ENCODE measurements around the gene NSD1.

- TF ChIP-seq, protein P1, sequence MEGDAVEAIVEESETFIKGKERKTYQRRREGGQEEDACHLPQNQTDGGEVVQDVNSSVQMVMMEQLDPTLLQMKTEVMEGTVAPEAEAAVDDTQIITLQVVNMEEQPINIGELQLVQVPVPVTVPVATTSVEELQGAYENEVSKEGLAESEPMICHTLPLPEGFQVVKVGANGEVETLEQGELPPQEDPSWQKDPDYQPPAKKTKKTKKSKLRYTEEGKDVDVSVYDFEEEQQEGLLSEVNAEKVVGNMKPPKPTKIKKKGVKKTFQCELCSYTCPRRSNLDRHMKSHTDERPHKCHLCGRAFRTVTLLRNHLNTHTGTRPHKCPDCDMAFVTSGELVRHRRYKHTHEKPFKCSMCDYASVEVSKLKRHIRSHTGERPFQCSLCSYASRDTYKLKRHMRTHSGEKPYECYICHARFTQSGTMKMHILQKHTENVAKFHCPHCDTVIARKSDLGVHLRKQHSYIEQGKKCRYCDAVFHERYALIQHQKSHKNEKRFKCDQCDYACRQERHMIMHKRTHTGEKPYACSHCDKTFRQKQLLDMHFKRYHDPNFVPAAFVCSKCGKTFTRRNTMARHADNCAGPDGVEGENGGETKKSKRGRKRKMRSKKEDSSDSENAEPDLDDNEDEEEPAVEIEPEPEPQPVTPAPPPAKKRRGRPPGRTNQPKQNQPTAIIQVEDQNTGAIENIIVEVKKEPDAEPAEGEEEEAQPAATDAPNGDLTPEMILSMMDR (IDR thresholded peaks at IDR 0.05; ENCODE audit: control extremely low read depth in 1 of 3, insufficient read depth in 1 of 3, low read depth in 1 of 3, low read length in 3 of 3): no peak
- TF ChIP-seq POLR2AphosphoS5 (IDR thresholded peaks at IDR 0.05; ENCODE audit: low read depth, low read length) (no peak), POLR2A (IDR thresholded peaks at IDR 0.05; ENCODE audit: control extremely low read depth in 1 of 2, low read depth in 2 of 2, low read length in 2 of 2) (no peak), CHD2 (IDR thresholded peaks at IDR 0.05; ENCODE audit: low read length) (no peak), JUND (IDR thresholded peaks at IDR 0.05; ENCODE audit: low read length) (no peak), TAF1 (IDR thresholded peaks at IDR 0.05; ENCODE audit: low read depth, low read length) (no peak), SIN3A (conservative IDR thresholded peaks at IDR 0.05 in 1 of 2, IDR thresholded peaks at IDR 0.05 in 1 of 2; ENCODE audit: low read depth in 1 of 2, low read length in 2 of 2) (no peak), ASH2L (IDR thresholded peaks at IDR 0.05; ENCODE audit: low read length) (no peak), YY1 (IDR thresholded peaks at IDR 0.05; ENCODE audit: low read depth, low read length) (no peak), NANOG (IDR thresholded peaks at IDR 0.05; ENCODE audit: insufficient read depth, low read depth, low read length, poor library complexity, severe bottlenecking) (no peak), EZH2 (IDR thresholded peaks at IDR 0.05; ENCODE audit: low read depth, low read length, severe bottlenecking) (no peak)
Measured at GRCh38 chr5:177084175-177084574, 49.4 kb upstream of the NSD1 start.
